NCI-H2107 treated with DMSO at 0.1 percent for 48 hours (cell line): ENCODE data around the gene MAP3K19.
"Not testable (repeated sequence)": the region's sequence is repeated elsewhere in the genome, so short reads cannot be mapped to it uniquely, and the experiment has no call there.

Experiments
- DNase-seq: peaks from one replicate; lab custom pipeline; 2025; ENCODE audit not compliant: unreplicated experiment; lab: John Stamatoyannopoulos, UW

Gene MAP3K19

GRCh38 chr2:135047300-135047699, at the start of gene MAP3K19:
Gene MAP3K19 (minus strand): TSS chr2:135047447. CDS start chr2:135024647, 22,800 bp downstream.
- DNase-seq: no peak

GRCh38 chr2:135096665-135097446, 49.6 kb upstream of the MAP3K19 start:
- no peak for DNase-seq

- no peak for DNase-seq
Measured at GRCh38 chr2:135095591-135095990, 48.3 kb upstream of the MAP3K19 start.

- DNase-seq: no peak
Measured at GRCh38 chr2:135094508-135094907, 47.3 kb upstream of the MAP3K19 start.

- DNase-seq: peak; percentile 24
Measured at GRCh38 chr2:135093670-135094330, 46.6 kb upstream of the MAP3K19 start.

GRCh38 chr2:135093193-135093592, 45.9 kb upstream of the MAP3K19 start:
- DNase-seq: no peak

- no peak for DNase-seq
Measured at GRCh38 chr2:135091681-135092080, 44.4 kb upstream of the MAP3K19 start.

- DNase-seq: not testable (repeated sequence)
Measured at GRCh38 chr2:135089597-135089996, 42.4 kb upstream of the MAP3K19 start.

- no peak for DNase-seq
Measured at GRCh38 chr2:135086222-135086621, 39.0 kb upstream of the MAP3K19 start.

GRCh38 chr2:135078417-135078816, 31.2 kb upstream of the MAP3K19 start:
- DNase-seq: no peak

GRCh38 chr2:135076556-135076955, 29.3 kb upstream of the MAP3K19 start:
- DNase-seq: no peak

- DNase-seq: no peak
Measured at GRCh38 chr2:135074216-135074615, 27.0 kb upstream of the MAP3K19 start.

- DNase-seq: no peak
Measured at GRCh38 chr2:135072125-135072997, 25.1 kb upstream of the MAP3K19 start.

GRCh38 chr2:135066710-135067109, 19.5 kb upstream of the MAP3K19 start:
- DNase-seq: no peak

GRCh38 chr2:135064149-135064548, 16.9 kb upstream of the MAP3K19 start:
- no peak for DNase-seq

GRCh38 chr2:135063210-135063609, 16.0 kb upstream of the MAP3K19 start:
- no peak for DNase-seq

GRCh38 chr2:135059577-135059976, 12.3 kb upstream of the MAP3K19 start:
- no peak for DNase-seq

- peak; percentile 14 for DNase-seq
Measured at GRCh38 chr2:135056790-135057189, 9.5 kb upstream of the MAP3K19 start.

- DNase-seq: no peak
Measured at GRCh38 chr2:135055182-135055786, 8.0 kb upstream of the MAP3K19 start.

GRCh38 chr2:135052997-135053474, 5.8 kb upstream of the MAP3K19 start:
- DNase-seq: no peak
